Endodermal cell (in vitro differentiated cells): ENCODE measurements around the gene CCDC85B. TPM values are rescaled to one million over a fixed set of nuclear protein-coding genes. Genes with fewer than 3 reads are reported as not detected.

ENCODE experiments used
- DNase-seq: peaks from one replicate; pipeline ENCODE4 v3.0.0-alpha.2; 2017
- H3K27ac ChIP-seq: 2 replicates; pipeline ENCODE4 v1.5.1; 2013; ENCODE audit warnings: mild to moderate bottlenecking, low read depth, low read length, moderate library complexity
- H3K27me3 ChIP-seq: 2 replicates; pipeline ENCODE4 v1.6.1; 2013; ENCODE audit warnings: mild to moderate bottlenecking, low read length, moderate library complexity; ENCODE audit not compliant: insufficient read depth, control insufficient read depth, poor library complexity, severe bottlenecking
- H3K36me3 ChIP-seq: 2 replicates; pipeline ENCODE4 v1.7.0; 2013; ENCODE audit warnings: mild to moderate bottlenecking, low read length, moderate library complexity; ENCODE audit not compliant: control insufficient read depth, insufficient read depth
- H3K4me1 ChIP-seq: one replicate; pipeline ENCODE4 v1.7.0; 2013; ENCODE audit warnings: low read length; ENCODE audit not compliant: control insufficient read depth, insufficient read depth
- H3K4me3 ChIP-seq: 2 replicates; pipeline ENCODE4 v1.5.1; 2013; ENCODE audit warnings: mild to moderate bottlenecking, low read length, moderate library complexity
- H3K9ac ChIP-seq: 2 replicates; pipeline ENCODE4 v1.6.1; 2013; ENCODE audit warnings: mild to moderate bottlenecking, low read length, moderate library complexity; ENCODE audit not compliant: poor library complexity, severe bottlenecking; ENCODE audit errors: extremely low read depth
- H3K9me3 ChIP-seq: 2 replicates; pipeline ENCODE4 v1.6.1; 2013; ENCODE audit warnings: mild to moderate bottlenecking, low read length, moderate library complexity; ENCODE audit not compliant: control insufficient read depth
- H3K27ac Mint-ChIP-seq: 2 replicates; pipeline ENCODE4 v1.8.0; 2020; ENCODE audit warnings: mixed read lengths
- H3K27me3 Mint-ChIP-seq: 2 replicates; pipeline ENCODE4 v1.8.0; 2021; ENCODE audit warnings: mild to moderate bottlenecking, mixed read lengths; ENCODE audit not compliant: insufficient read depth
- H3K36me3 Mint-ChIP-seq: 2 replicates; pipeline ENCODE4 v1.8.0; 2020; ENCODE audit warnings: low read depth, mixed read lengths
- H3K4me1 Mint-ChIP-seq: 2 replicates; pipeline ENCODE4 v1.8.0; 2020; ENCODE audit warnings: mixed read lengths
- H3K4me3 Mint-ChIP-seq: 2 replicates; pipeline ENCODE4 v1.8.0; 2020; ENCODE audit warnings: mild to moderate bottlenecking, moderate library complexity, mixed read lengths
- H3K9me3 Mint-ChIP-seq: 2 replicates; pipeline ENCODE4 v1.8.0; 2020; ENCODE audit warnings: mild to moderate bottlenecking, mixed read lengths
- WGBS, 2 experiments: methylation state at CpG; one replicate each; pipeline versions ENCODE4 v1.1.5 to v1.1.7; 2013; ENCODE audit warnings: missing lambda C conversion rate in 2 of 2, mixed read lengths in 1 of 2; ENCODE audit not compliant: insufficient coverage in 1 of 2, insufficient read length in 1 of 2; 5-methylcytosine and 5-hydroxymethylcytosine counted together
- total RNA-seq, 2 donors: library from RNA; stranded (reverse); fragmentation: NEBNext Ultra II Directional in 1 of 2; extraction: Animal tissue kit (Norgen Biotek cat#: 25700) in 1 of 2; gene quantifications; 2 replicates in 1 of 2; 3 replicates in 1 of 2; pipeline ENCODE4 v1.2.1, GENCODE V29; 2021
- TF ChIP-seq, protein P1 (sequence below): fragments of 200-600 bp; sonication (generic); conservative IDR thresholded peaks from 2 replicates; pipeline ENCODE4 v1.5.0; 2021; ENCODE audit warnings: antibody characterized with exemption, mild to moderate bottlenecking

The CCDC85B gene
- total RNA-seq, 2 donors from 2014 or later = 18.2 to 23.9 TPM

DNA sequence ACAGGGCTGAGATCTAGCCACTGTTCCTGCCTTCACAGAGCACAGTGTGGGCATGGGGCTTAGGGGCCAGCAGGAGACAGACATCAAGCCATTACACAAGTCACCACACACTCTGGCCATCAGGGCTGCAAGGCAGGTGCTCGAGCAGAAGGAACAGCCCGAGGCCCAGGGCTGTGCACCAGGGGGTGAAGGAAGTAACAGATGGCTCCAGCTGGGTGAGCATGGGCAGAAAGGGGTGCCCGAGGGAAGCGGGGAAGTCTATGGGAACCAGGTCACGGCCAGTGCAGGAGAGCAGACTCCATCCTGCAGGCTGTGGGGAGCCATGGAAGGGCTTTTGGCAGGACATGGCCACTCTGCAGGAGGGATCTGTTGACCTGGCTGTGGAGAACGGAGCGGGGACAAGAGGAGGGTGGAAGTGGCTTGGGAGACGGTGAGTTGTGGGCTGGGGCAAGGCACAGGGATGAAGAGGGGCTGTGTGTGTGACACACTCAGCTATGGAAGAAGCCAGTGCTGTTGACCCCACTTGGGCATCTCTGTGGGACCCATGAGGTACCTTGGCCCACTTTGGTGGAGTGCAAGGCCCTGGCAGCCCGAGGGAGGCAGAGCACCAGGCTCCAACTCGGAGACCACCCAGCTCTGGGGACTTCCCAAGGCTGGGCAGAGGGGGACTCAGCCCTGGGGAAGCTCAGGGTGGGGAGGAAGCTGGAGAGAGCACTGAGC lies 24.8 kb downstream of the CCDC85B start:
- TF ChIP-seq, protein P1, sequence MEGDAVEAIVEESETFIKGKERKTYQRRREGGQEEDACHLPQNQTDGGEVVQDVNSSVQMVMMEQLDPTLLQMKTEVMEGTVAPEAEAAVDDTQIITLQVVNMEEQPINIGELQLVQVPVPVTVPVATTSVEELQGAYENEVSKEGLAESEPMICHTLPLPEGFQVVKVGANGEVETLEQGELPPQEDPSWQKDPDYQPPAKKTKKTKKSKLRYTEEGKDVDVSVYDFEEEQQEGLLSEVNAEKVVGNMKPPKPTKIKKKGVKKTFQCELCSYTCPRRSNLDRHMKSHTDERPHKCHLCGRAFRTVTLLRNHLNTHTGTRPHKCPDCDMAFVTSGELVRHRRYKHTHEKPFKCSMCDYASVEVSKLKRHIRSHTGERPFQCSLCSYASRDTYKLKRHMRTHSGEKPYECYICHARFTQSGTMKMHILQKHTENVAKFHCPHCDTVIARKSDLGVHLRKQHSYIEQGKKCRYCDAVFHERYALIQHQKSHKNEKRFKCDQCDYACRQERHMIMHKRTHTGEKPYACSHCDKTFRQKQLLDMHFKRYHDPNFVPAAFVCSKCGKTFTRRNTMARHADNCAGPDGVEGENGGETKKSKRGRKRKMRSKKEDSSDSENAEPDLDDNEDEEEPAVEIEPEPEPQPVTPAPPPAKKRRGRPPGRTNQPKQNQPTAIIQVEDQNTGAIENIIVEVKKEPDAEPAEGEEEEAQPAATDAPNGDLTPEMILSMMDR = no peak
- Mint-ChIP-seq H3K36me3 (no peaks in the 10 kb centered on the region), H3K4me3 (no peak overlapping the region), H3K9me3 (no peaks in the 10 kb centered on the region), H3K27ac (peak overlapping the region; percentile 79), H3K4me1 (peaks cover 5% of the 10 kb centered on the region), H3K27me3 (peaks cover 13% of the 10 kb centered on the region)
- Histone ChIP-seq H3K36me3 (peaks cover 8% of the 10 kb centered on the region), H3K9ac (no peak overlapping the region), H3K27ac (no peak overlapping the region), H3K4me3 (no peak overlapping the region), H3K9me3 (no peaks in the 10 kb centered on the region), H3K4me1 (peaks cover 7% of the 10 kb centered on the region), H3K27me3 (no peaks in the 10 kb centered on the region)
- peak; percentile 49 for DNase-seq
- 80 to 95% methylated on average over 4 to 10 of the region's 10 CpGs for WGBS, 2 experiments

DNA sequence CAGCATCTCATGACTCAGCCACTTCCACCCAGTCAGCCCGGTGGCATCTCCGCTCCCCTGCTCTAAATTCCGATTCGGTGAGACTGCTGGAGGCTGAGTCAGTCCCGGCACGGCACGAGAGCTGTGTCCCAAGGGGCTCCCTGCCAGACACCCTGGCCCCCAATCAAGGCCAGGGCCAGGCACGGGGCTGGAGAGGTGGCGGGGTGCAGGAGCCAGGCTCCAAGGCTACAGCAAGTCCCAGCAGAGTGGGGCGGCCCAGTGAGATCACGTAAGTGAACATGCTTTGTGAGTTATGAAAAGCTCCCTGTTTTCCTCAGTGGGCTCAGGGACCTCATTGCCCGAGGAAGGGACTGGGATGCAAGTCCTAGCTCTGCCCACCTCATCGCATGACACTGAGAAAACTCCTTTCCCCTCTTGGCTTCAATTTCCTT lies 25.4 kb downstream of the CCDC85B start:
- H3K4me3 ChIP-seq = no peak overlapping the region
- TF ChIP-seq, protein P1 = no peak
- 62 to 68% methylated on average over 13 of the region's 13 CpGs for WGBS, 2 experiments
- no peaks in the 10 kb centered on the region for H3K27me3 ChIP-seq
- H3K27ac Mint-ChIP-seq = no peak overlapping the region
- peaks cover 5% of the 10 kb centered on the region for H3K4me1 Mint-ChIP-seq
- peaks cover 7% of the 10 kb centered on the region for H3K4me1 ChIP-seq
- H3K36me3 Mint-ChIP-seq = no peaks in the 10 kb centered on the region
- H3K9ac ChIP-seq = no peak overlapping the region
- no peak overlapping the region for H3K4me3 Mint-ChIP-seq
- H3K27ac ChIP-seq = no peak overlapping the region
- peaks cover 8% of the 10 kb centered on the region for H3K36me3 ChIP-seq
- no peaks in the 10 kb centered on the region for H3K9me3 ChIP-seq
- H3K27me3 Mint-ChIP-seq = peaks cover 7% of the 10 kb centered on the region
- no peaks in the 10 kb centered on the region for H3K9me3 Mint-ChIP-seq
- peak; percentile 80 for DNase-seq

DNA sequence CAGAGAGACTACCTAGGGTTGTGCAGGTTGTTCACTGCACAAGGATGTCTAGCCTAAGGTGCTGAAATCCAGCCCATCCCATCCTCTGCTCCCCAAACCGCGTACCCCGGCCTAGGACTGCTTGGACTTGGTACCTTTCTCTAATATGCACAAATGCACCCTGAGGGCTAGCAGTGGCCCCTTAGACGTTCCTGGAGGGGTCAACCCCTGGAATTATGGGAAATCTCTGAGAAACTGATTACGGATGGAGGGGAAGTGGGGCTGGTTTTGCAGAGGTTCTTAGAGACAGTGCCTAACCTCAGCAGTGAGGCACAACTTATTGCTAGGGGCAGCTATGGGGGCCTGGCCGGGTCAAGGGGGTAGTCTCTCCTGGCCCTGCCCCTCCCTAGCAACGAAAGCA lies 25.9 kb downstream of the CCDC85B start:
- TF ChIP-seq, protein P1 = no peak
- H3K36me3 ChIP-seq = peaks cover 8% of the 10 kb centered on the region
- no peaks in the 10 kb centered on the region for H3K27me3 ChIP-seq
- no peak overlapping the region for H3K9ac ChIP-seq
- H3K4me1 Mint-ChIP-seq = peaks cover 5% of the 10 kb centered on the region
- no peaks in the 10 kb centered on the region for H3K9me3 Mint-ChIP-seq
- no peak overlapping the region for H3K27ac Mint-ChIP-seq
- H3K4me3 Mint-ChIP-seq = peak overlapping the region; percentile 79
- no peak overlapping the region for H3K4me3 ChIP-seq
- H3K4me1 ChIP-seq = peaks cover 7% of the 10 kb centered on the region
- peaks cover 4% of the 10 kb centered on the region for H3K27me3 Mint-ChIP-seq
- 90 to 95% methylated on average over 6 to 7 of the region's 7 CpGs for WGBS, 2 experiments
- H3K36me3 Mint-ChIP-seq = no peaks in the 10 kb centered on the region
- H3K27ac ChIP-seq = no peak overlapping the region
- no peaks in the 10 kb centered on the region for H3K9me3 ChIP-seq
- DNase-seq = peak; percentile 39
